ENCODE measurements around the gene MCC.

- TF ChIP-seq CTCF (IDR thresholded peaks at IDR 0.05; ENCODE audit: insufficient read depth, low read length, poor library complexity, severe bottlenecking) (no peak), EZH2phosphoT487 (conservative IDR thresholded peaks at IDR 0.05; ENCODE audit: low read length) (no peak)
These were observed 422.6 kb downstream of the MCC start for GRCh38 chr5:113065626-113066025.
